ENCODE results near the gene PRRT1B.
"Not testable (repeated sequence)": the region's sequence is repeated elsewhere in the genome, so short reads cannot be mapped to it uniquely, and the experiment has no call there.

PRRT1B gene

GRCh38 chr9:131502781-131503625 is 42.3 kb upstream of the PRRT1B start, which contains the start of gene POMT1:
Gene POMT1 (plus strand): TSS chr9:131502918. CDS start chr9:131504219, 1,301 bp downstream.
- H3K27ac ChIP-seq: peak within 1 kb of the TSS; percentile 73
- TF ChIP-seq CTCF (conservative IDR thresholded peaks at IDR 0.05) (no peak), ZFX (IDR thresholded peaks at IDR 0.05) (peak; percentile 81; the same call in 1 of the 2 replicates)

- peak overlapping the region; percentile 73 for H3K27ac ChIP-seq
- no peak for TF ChIP-seq CTCF (conservative IDR thresholded peaks at IDR 0.05)
- no peak for TF ChIP-seq ZFX (IDR thresholded peaks at IDR 0.05)
Measured at GRCh38 chr9:131503626-131504465, 41.5 kb upstream of the PRRT1B start.

- TF ChIP-seq CTCF (conservative IDR thresholded peaks at IDR 0.05) (no peak), ZFX (IDR thresholded peaks at IDR 0.05) (no peak)
- no peak overlapping the region for H3K27ac ChIP-seq
Measured at GRCh38 chr9:131505012-131505411, 40.3 kb upstream of the PRRT1B start.

- TF ChIP-seq CTCF (conservative IDR thresholded peaks at IDR 0.05): no peak
- TF ChIP-seq ZFX (IDR thresholded peaks at IDR 0.05): no peak
- no peak overlapping the region for H3K27ac ChIP-seq
Measured at GRCh38 chr9:131511416-131511815, 33.9 kb upstream of the PRRT1B start.

GRCh38 chr9:131511880-131512279 is 33.4 kb upstream of the PRRT1B start:
- no peak overlapping the region for H3K27ac ChIP-seq
- TF ChIP-seq ZFX (IDR thresholded peaks at IDR 0.05): no peak
- no peak for TF ChIP-seq CTCF (conservative IDR thresholded peaks at IDR 0.05)

GRCh38 chr9:131513177-131513576 is 32.1 kb upstream of the PRRT1B start:
- no peak overlapping the region for H3K27ac ChIP-seq
- TF ChIP-seq CTCF (conservative IDR thresholded peaks at IDR 0.05) (no peak), ZFX (IDR thresholded peaks at IDR 0.05) (no peak)

- not testable (repeated sequence) for H3K27ac ChIP-seq
Measured at GRCh38 chr9:131515559-131516031, 29.7 kb upstream of the PRRT1B start.
